GM19372 (cell line): Measurements from ENCODE around the gene UBE4B.
A peak's percentile ranks its signal among the peaks of the same experiment; 100 is the strongest.
"Not testable (repeated sequence)": the region's sequence is repeated elsewhere in the genome, so short reads cannot be mapped to it uniquely, and the experiment has no call there.

Source experiments
- ATAC-seq: cut with Tn5 transposase; IDR thresholded peaks from one replicate; pipeline ENCODE4 v1.9.1; 2021; ENCODE audit warnings: mild to moderate bottlenecking, low read depth, moderate library complexity; ENCODE audit not compliant: unreplicated experiment

Gene UBE4B

GRCh38 chr1:10032590-10033358 lies at the start of gene UBE4B:
UBE4B (plus strand) TSS chr1:10032958; CDS start chr1:10033671, 713 bp downstream.
- ATAC-seq: peak; percentile 97

GRCh38 chr1:9984253-9984652 lies 48.5 kb upstream of the UBE4B start:
- ATAC-seq: no peak

GRCh38 chr1:9985001-9985400 lies 47.8 kb upstream of the UBE4B start:
- no peak for ATAC-seq

GRCh38 chr1:9989773-9990172 lies 43.0 kb upstream of the UBE4B start:
- ATAC-seq: no peak

GRCh38 chr1:9990944-9991343 lies 41.8 kb upstream of the UBE4B start:
- ATAC-seq: no peak

- no peak for ATAC-seq
Measured at GRCh38 chr1:9992910-9993309, 39.8 kb upstream of the UBE4B start.

GRCh38 chr1:9993561-9994075 lies 39.1 kb upstream of the UBE4B start:
- no peak for ATAC-seq

GRCh38 chr1:9996624-9997582 lies 35.9 kb upstream of the UBE4B start, which contains the start of gene RBP7:
RBP7 (plus strand) TSS chr1:9997228; CDS start chr1:9997259, 31 bp downstream.
- no peak for ATAC-seq

GRCh38 chr1:10001016-10001665 lies 31.6 kb upstream of the UBE4B start:
- no peak for ATAC-seq

GRCh38 chr1:10005248-10005647 lies 27.5 kb upstream of the UBE4B start:
- ATAC-seq: not testable (repeated sequence)

- ATAC-seq: no peak
Measured at GRCh38 chr1:10007169-10007568, 25.6 kb upstream of the UBE4B start.

GRCh38 chr1:10014016-10014415 lies 18.7 kb upstream of the UBE4B start:
- no peak for ATAC-seq

GRCh38 chr1:10019561-10019960 lies 13.2 kb upstream of the UBE4B start:
- ATAC-seq: no peak

GRCh38 chr1:10020086-10020485 lies 12.7 kb upstream of the UBE4B start:
- ATAC-seq: no peak

GRCh38 chr1:10020678-10021077 lies 12.1 kb upstream of the UBE4B start:
- not testable (repeated sequence) for ATAC-seq

- not testable (repeated sequence) for ATAC-seq
Measured at GRCh38 chr1:10021992-10022391, 10.8 kb upstream of the UBE4B start.

GRCh38 chr1:10022656-10023055 lies 10.1 kb upstream of the UBE4B start:
- no peak for ATAC-seq

GRCh38 chr1:10025354-10025753 lies 7.4 kb upstream of the UBE4B start:
- no peak for ATAC-seq

- ATAC-seq: no peak
Measured at GRCh38 chr1:10027027-10027426, 5.7 kb upstream of the UBE4B start.

- not testable (repeated sequence) for ATAC-seq
Measured at GRCh38 chr1:10028956-10029500, 3.7 kb upstream of the UBE4B start.
